ENCODE results near the gene VWC2L.

Gene VWC2L

GRCh38 chr2:214604861-214605260, 194.0 kb downstream of the VWC2L start:
- DNase-seq, result no peak

- DNase-seq, result no peak
These were observed 196.2 kb downstream of the VWC2L start for GRCh38 chr2:214607051-214607450.

- no peak for DNase-seq
These were observed 200.2 kb downstream of the VWC2L start for GRCh38 chr2:214611015-214611414.

GRCh38 chr2:214624166-214624760, 213.4 kb downstream of the VWC2L start:
- no peak for DNase-seq

GRCh38 chr2:214628091-214628490, 217.2 kb downstream of the VWC2L start:
- DNase-seq, result no peak
